Endothelial cell of umbilical vein (primary cell): ENCODE measurements around the gene ARHGDIA. TPM values are rescaled to one million over a fixed set of nuclear protein-coding genes. Genes with fewer than 3 reads are reported as not detected.

Source experiments
- BruUV-seq: library from RNA; stranded (reverse); fragments of 400-500 nt; replicated peaks from 2 replicates; lab custom pipeline; 2021; lab: Mats Ljungman, UMichigan
- CTCF ChIA-PET: fragments of 300-600, 350-600 bp; sonication (Branson Sonifier 250); formaldehyde crosslinking; loops from one replicate; lab custom pipeline; 2021; ENCODE audit warnings: antibody characterized with exemption, inconsistent platforms; lab: Charles Lee
- POLR2A ChIA-PET: fragments of 300-600, 350-600 bp; sonication (Branson Sonifier 250); formaldehyde crosslinking; loops from one replicate; lab custom pipeline; 2021; ENCODE audit warnings: antibody characterized with exemption, inconsistent platforms; lab: Charles Lee
- DNase-seq: peaks from one replicate; pipeline ENCODE4 v3.0.0-alpha.2; 2011; ENCODE audit warnings: low read depth, low spot score
- FAIRE-seq: peaks from 2 replicates; lab custom pipeline; 2011; peaks lifted over from hg19 to GRCh38; lab: Jason Lieb, UNC
- H2AFZ ChIP-seq: 2 replicates; pipeline ENCODE4 v1.6.0; 2012; ENCODE audit warnings: low read depth, low read length, control low read depth, inconsistent platforms
- H3K27ac ChIP-seq: 2 replicates; pipeline ENCODE4 v1.5.1; 2011; ENCODE audit warnings: low read depth, mild to moderate bottlenecking, control low read depth, low read length, moderate library complexity; ENCODE audit not compliant: insufficient read depth
- H3K27me3 ChIP-seq, 2 experiments: 2 replicates each; pipeline versions ENCODE4 v1.6.0 to v1.6.1; 2011; ENCODE audit warnings: low read length in 2 of 2, mixed read lengths in 1 of 2; ENCODE audit not compliant: control insufficient read depth in 2 of 2, insufficient read depth in 2 of 2
- H3K36me3 ChIP-seq, 2 experiments: 2 replicates in 1 of 2; 3 replicates in 1 of 2; pipeline ENCODE4 v1.5.1; 2011; ENCODE audit warnings: low read length in 2 of 2, mild to moderate bottlenecking in 1 of 2, moderate library complexity in 1 of 2; ENCODE audit not compliant: control insufficient read depth in 2 of 2, insufficient read depth in 2 of 2; ENCODE audit errors: extremely low read depth in 1 of 2
- H3K4me1 ChIP-seq: 3 replicates; pipeline ENCODE4 v1.5.1; 2011; ENCODE audit warnings: mild to moderate bottlenecking, low read length; ENCODE audit not compliant: control insufficient read depth, insufficient read depth; ENCODE audit errors: extremely low read depth
- H3K4me2 ChIP-seq: 2 replicates; pipeline ENCODE4 v1.6.1; 2011; ENCODE audit warnings: low read length, control low read depth, mixed read lengths; ENCODE audit not compliant: insufficient read depth
- H3K4me3 ChIP-seq, 3 experiments: fragments of 200-600 bp in 1 of 3; sonication (generic), shearing (Covaris generic) in 1 of 3; replicated peaks in 1 of 3; 2 replicates each; pipeline ENCODE4 v1.5.1; 2011 to 2016; ENCODE audit warnings: control low read depth in 3 of 3, low read length in 3 of 3, mild to moderate bottlenecking in 2 of 3, inconsistent platforms in 1 of 3, low read depth in 1 of 3, moderate library complexity in 1 of 3; ENCODE audit not compliant: insufficient read depth in 1 of 3
- H3K79me2 ChIP-seq: 2 replicates; pipeline ENCODE4 v1.6.0; 2012; ENCODE audit warnings: low read length, inconsistent platforms; ENCODE audit not compliant: control insufficient read depth, insufficient read depth
- H3K9ac ChIP-seq: replicated peaks from 2 replicates; pipeline ENCODE3; 2011; ENCODE audit warnings: low read length, control low read depth; ENCODE audit not compliant: insufficient read depth; ENCODE audit errors: extremely low read depth
- H3K9me1 ChIP-seq: replicated peaks from 3 replicates; pipeline ENCODE4 v1.6.0; 2011; ENCODE audit warnings: mild to moderate bottlenecking, low read length; ENCODE audit not compliant: control insufficient read depth, insufficient read depth; ENCODE audit errors: extremely low read depth
- H3K9me3 ChIP-seq: replicated peaks from 2 replicates; pipeline ENCODE4 v1.5.1; 2012; ENCODE audit warnings: low read length, inconsistent platforms; ENCODE audit not compliant: control insufficient read depth, insufficient read depth
- H4K20me1 ChIP-seq: replicated peaks from 2 replicates; pipeline ENCODE3; 2011; ENCODE audit warnings: mild to moderate bottlenecking, low read length; ENCODE audit not compliant: control insufficient read depth, insufficient read depth; ENCODE audit errors: extremely low read depth
- CTCF ChIP-seq, 2 donors: IDR thresholded peaks; 1 replicate in 1 of 2; 2 replicates in 1 of 2; pipeline ENCODE4 v1.5.1; 2011; ENCODE audit warnings: low read length in 2 of 2, mild to moderate bottlenecking in 2 of 2, moderate library complexity in 2 of 2, control low read depth in 1 of 2, inconsistent platforms in 1 of 2, low read depth in 1 of 2; ENCODE audit not compliant: insufficient read depth in 1 of 2; ENCODE audit errors: extremely low read depth in 1 of 2
- EZH2 ChIP-seq: IDR thresholded peaks from 2 replicates; pipeline ENCODE4 v1.6.1; 2012; ENCODE audit warnings: borderline replicate concordance, low read depth, mild to moderate bottlenecking, moderate library complexity, low read length, inconsistent platforms; ENCODE audit not compliant: severe bottlenecking
- GATA2 ChIP-seq: IDR thresholded peaks from 2 replicates; pipeline ENCODE4 v1.7.0; 2011; ENCODE audit warnings: low read depth, mild to moderate bottlenecking, moderate library complexity, mixed read lengths, low read length; ENCODE audit not compliant: insufficient read length, insufficient read depth
- JUN ChIP-seq: IDR thresholded peaks from 2 replicates; pipeline ENCODE4 v1.6.1; 2011; ENCODE audit warnings: borderline replicate concordance, low read depth; ENCODE audit not compliant: insufficient read length, insufficient read depth
- MAX ChIP-seq: IDR thresholded peaks from 2 replicates; pipeline ENCODE4 v1.6.1; 2011; ENCODE audit not compliant: insufficient read depth, insufficient read length
- MYC ChIP-seq: IDR thresholded peaks from one replicate; pipeline ENCODE4 v1.6.1; 2011; ENCODE audit warnings: mild to moderate bottlenecking, low read depth, low read length
- POLR2A ChIP-seq: IDR thresholded peaks from 2 replicates; pipeline ENCODE4 v1.6.1; 2012; ENCODE audit warnings: low read depth, mild to moderate bottlenecking, control low read depth, low read length
- POLR2AphosphoS5 ChIP-seq: IDR thresholded peaks from 2 replicates; pipeline ENCODE4 v1.6.1; 2012; ENCODE audit warnings: low read depth, mild to moderate bottlenecking, control low read depth, low read length, moderate library complexity; ENCODE audit not compliant: insufficient read depth
- dilution Hi-C: fragments of 300-500 bp; cut with MboI; formaldehyde crosslinking; loops from one replicate; pipeline ENCODE4 v1.15.0; 2019; ENCODE audit warnings: low sequenced_read_pairs; ENCODE audit not compliant: extremely low pct_ligation_motif_present
- intact Hi-C: fragments of 100-400 bp; cut with micrococcal nuclease; formaldehyde crosslinking; loops from one replicate; pipeline ENCODE4 v1.10.0; 2022
- polyA plus RNA-seq, 4 experiments: library from polyadenylated mRNA; depleted of rRNA in 3 of 4; stranded (reverse) in 3 of 4; unstranded in 1 of 4; fragments of >200 nt; gene quantifications; 2 replicates each; pipeline versions ENCODE4 v1.2.1 to v1.2.3, GENCODE V29; 2011 to 2012; ENCODE audit warnings: missing spikeins in 1 of 4
- total RNA-seq: library from RNA; stranded (reverse); gene quantifications from 2 replicates; pipeline ENCODE4 v1.2.3, GENCODE V29; 2021

ARHGDIA gene
- total and polyA plus RNA-seq, 2 donors (not counting 3 experiments of a cell fraction or from before 2014, with no cell fraction given) = 358 to 645 TPM

GRCh38 chr17:81900181-81900820 is 29.2 kb upstream of the ARHGDIA start:
- dilution Hi-C loops = no loop called here
- H3K4me2 ChIP-seq = no peak overlapping the region
- no peak for FAIRE-seq
- peaks cover 6 to 12% of the 10 kb centered on the region in 2 experiments for H3K36me3 ChIP-seq
- ChIA-PET POLR2A (no interaction called here), CTCF (no interaction called here)
- no peaks in the 10 kb centered on the region for H3K9me1 ChIP-seq
- intact Hi-C loops = no loop called here
- DNase-seq = no peak
- H3K27ac ChIP-seq = no peak overlapping the region
- TF ChIP-seq GATA2 = no peak
- no peak for TF ChIP-seq POLR2A
- TF ChIP-seq MAX = no peak
- no peak for TF ChIP-seq MYC
- TF ChIP-seq EZH2 = no peak
- no peak for TF ChIP-seq CTCF (IDR thresholded peaks at IDR 0.05; ENCODE audit: extremely low read depth in 1 of 2, insufficient read depth in 1 of 2, low read depth in 1 of 2, low read length in 2 of 2)
- TF ChIP-seq POLR2AphosphoS5 = no peak
- TF ChIP-seq JUN = no peak
- no peaks in the 10 kb centered on the region for H4K20me1 ChIP-seq
- H2AFZ ChIP-seq = no peak overlapping the region
- no peaks in the 10 kb centered on the region for H3K79me2 ChIP-seq
- H3K4me3 ChIP-seq = no peak overlapping the region
- no peaks in the 10 kb centered on the region for H3K9me3 ChIP-seq
- H3K4me1 ChIP-seq = peaks cover 3% of the 10 kb centered on the region
- no peaks in the 10 kb centered on the region for H3K27me3 ChIP-seq
- no peak overlapping the region for H3K9ac ChIP-seq
- no TSS peak for BruUV-seq
